Mesothelial cell of epicardium (in vitro differentiated cells): Measurements from ENCODE around the gene COX14. TPM values are rescaled to one million over a fixed set of nuclear protein-coding genes. Genes with fewer than 3 reads are reported as not detected.

Source experiments
- DNase-seq, 2 experiments: peaks; one replicate each; pipeline ENCODE4 v3.0.0; 2021; ENCODE audit warnings: low spot score in 2 of 2; ENCODE audit not compliant: unreplicated experiment in 2 of 2
- H3K27ac Mint-ChIP-seq: 2 replicates; pipeline ENCODE4 v1.8.0; 2021; ENCODE audit warnings: mixed read lengths
- H3K27me3 Mint-ChIP-seq: 2 replicates; pipeline ENCODE4 v1.8.0; 2021; ENCODE audit warnings: low read depth, mixed read lengths
- H3K36me3 Mint-ChIP-seq: 2 replicates; pipeline ENCODE4 v1.8.0; 2021; ENCODE audit warnings: mixed read lengths
- H3K4me1 Mint-ChIP-seq: 2 replicates; pipeline ENCODE4 v1.8.0; 2021; ENCODE audit warnings: mixed read lengths
- H3K4me3 Mint-ChIP-seq: 2 replicates; pipeline ENCODE4 v1.8.0; 2021; ENCODE audit warnings: mild to moderate bottlenecking, moderate library complexity, mixed read lengths
- H3K9me3 Mint-ChIP-seq: 2 replicates; pipeline ENCODE4 v1.8.0; 2021; ENCODE audit warnings: mixed read lengths
- total RNA-seq: library from RNA; stranded (reverse); gene quantifications from 3 replicates; pipeline ENCODE4 v1.2.1, GENCODE V29; 2021
- TF ChIP-seq, protein P1 (sequence below): fragments of 200-600 bp; sonication (generic); IDR thresholded peaks from one replicate; pipeline ENCODE4 v1.5.0; 2021; ENCODE audit warnings: antibody characterized with exemption; ENCODE audit not compliant: unreplicated experiment

Gene COX14
- total RNA-seq, 1 donor from 2014 or later: 25.0 TPM

DNA sequence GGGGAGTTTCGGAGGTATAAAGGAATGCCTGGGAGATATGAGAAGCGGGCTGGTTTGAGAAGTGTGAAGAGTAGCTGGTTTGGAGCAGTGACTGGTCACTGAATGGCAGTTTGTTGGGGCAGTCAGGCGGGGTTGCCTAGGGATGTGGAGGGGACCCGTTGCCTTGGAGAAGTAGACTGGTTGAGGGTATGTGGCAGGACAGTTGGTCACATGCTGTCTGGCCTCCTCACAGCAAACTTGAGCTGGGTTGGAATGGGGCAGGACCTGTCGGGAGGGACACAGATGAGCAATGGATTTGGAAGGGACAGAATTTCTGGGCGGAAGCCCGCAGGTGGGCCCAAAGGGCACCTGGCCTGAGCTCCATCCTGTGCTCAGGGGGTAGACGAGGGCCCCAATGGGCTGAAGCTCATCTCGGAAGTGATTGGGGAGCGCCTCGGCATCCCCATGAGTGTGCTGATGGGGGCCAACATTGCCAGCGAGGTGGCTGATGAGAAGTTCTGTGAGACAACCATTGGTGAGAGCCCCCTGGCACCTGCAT, 6.1 kb upstream of the COX14 start:
- DNase-seq: no peak
- Mint-ChIP-seq H3K9me3 (no peaks in the 10 kb centered on the region), H3K27ac (no peak overlapping the region), H3K4me3 (no peak overlapping the region), H3K4me1 (peaks cover 12% of the 10 kb centered on the region), H3K27me3 (no peaks in the 10 kb centered on the region), H3K36me3 (peaks cover 3% of the 10 kb centered on the region)
- TF ChIP-seq, protein P1, sequence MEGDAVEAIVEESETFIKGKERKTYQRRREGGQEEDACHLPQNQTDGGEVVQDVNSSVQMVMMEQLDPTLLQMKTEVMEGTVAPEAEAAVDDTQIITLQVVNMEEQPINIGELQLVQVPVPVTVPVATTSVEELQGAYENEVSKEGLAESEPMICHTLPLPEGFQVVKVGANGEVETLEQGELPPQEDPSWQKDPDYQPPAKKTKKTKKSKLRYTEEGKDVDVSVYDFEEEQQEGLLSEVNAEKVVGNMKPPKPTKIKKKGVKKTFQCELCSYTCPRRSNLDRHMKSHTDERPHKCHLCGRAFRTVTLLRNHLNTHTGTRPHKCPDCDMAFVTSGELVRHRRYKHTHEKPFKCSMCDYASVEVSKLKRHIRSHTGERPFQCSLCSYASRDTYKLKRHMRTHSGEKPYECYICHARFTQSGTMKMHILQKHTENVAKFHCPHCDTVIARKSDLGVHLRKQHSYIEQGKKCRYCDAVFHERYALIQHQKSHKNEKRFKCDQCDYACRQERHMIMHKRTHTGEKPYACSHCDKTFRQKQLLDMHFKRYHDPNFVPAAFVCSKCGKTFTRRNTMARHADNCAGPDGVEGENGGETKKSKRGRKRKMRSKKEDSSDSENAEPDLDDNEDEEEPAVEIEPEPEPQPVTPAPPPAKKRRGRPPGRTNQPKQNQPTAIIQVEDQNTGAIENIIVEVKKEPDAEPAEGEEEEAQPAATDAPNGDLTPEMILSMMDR: no peak

DNA sequence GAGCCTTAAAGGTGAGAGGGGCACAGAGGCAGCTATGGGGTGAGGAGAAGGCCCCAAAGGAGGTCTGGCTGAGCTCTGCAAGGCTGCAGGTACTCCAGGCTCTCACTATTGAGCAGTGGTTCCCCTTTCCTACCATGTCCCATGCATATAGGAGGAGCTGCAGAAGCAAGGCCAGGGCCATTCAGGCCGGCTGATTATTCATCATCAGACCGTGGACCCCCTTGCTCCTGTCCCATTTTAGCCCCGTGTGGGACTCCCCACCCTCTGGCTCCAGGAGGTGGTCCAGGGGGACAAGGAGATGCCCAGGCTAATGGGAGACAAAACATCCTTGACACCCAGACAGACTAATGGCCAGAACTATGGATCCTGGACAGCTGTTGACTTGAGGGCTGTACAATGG, 5.1 kb upstream of the COX14 start:
- Mint-ChIP-seq H3K27ac (no peak overlapping the region), H3K4me1 (peaks cover 14% of the 10 kb centered on the region), H3K4me3 (no peak overlapping the region), H3K36me3 (no peaks in the 10 kb centered on the region), H3K27me3 (no peaks in the 10 kb centered on the region), H3K9me3 (no peaks in the 10 kb centered on the region)
- TF ChIP-seq, protein P1: no peak
- DNase-seq: no peak

DNA sequence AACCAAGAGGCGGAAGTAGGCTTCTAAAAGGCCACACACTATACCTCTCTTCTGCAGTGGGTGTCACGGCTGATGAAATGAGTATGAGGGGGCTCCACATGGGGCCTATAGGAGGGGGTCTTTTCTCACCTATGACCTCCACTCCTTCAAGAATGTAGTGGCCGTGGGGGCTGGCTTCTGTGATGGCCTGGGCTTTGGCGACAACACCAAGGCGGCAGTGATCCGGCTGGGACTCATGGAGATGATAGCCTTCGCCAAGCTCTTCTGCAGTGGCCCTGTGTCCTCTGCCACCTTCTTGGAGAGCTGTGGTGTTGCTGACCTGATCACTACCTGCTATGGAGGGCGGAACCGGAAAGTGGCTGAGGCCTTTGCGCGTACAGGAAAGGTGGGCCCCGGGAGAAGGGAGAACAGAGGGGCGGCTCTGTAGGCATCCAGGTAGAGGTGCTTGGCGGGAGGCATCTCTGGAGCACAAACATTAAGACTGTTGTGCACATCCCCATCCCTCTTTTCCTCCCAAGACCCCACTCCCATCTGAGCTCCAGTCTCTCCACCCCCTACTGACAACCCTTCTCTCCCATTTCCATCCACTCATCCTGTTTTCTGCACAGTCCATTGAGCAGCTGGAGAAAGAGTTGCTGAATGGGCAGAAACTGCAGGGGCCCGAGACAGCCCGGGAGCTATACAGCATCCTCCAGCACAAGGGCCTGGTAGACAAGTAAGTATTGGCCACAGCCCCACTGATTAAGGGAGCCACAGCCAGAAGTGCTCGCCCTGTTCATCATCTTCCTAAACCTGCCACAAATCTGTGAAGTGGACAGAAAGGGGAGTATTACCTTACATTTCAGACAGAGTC, 4.4 kb upstream of the COX14 start:
- Mint-ChIP-seq H3K9me3 (no peaks in the 10 kb centered on the region), H3K4me3 (no peak overlapping the region), H3K27ac (no peak overlapping the region), H3K4me1 (peaks cover 17% of the 10 kb centered on the region), H3K36me3 (no peaks in the 10 kb centered on the region), H3K27me3 (no peaks in the 10 kb centered on the region)
- no peak for DNase-seq
- TF ChIP-seq, protein P1: no peak

DNA sequence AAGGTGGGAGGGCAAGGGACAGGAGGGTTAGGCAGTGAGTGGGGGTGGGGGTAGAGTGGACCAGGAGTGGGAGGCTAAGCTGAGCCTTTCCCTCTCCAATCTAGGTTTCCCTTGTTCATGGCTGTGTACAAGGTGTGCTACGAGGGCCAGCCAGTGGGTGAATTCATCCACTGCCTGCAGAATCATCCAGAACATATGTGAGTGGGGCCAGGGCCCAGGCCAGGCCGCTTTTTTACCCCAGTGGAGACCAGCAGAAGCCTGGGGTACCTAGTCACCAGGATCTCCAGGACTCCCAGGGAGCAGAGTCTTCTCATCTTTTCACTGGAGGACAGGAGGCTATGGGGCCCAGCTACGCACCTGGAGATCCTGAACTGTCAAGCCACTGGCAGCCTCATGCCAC, 2.7 kb upstream of the COX14 start:
- H3K27ac Mint-ChIP-seq: no peak overlapping the region
- peaks cover 17% of the 10 kb centered on the region for H3K4me1 Mint-ChIP-seq
- no peaks in the 10 kb centered on the region for H3K36me3 Mint-ChIP-seq
- no peaks in the 10 kb centered on the region for H3K9me3 Mint-ChIP-seq
- H3K4me3 Mint-ChIP-seq: no peak overlapping the region
- no peak for DNase-seq
- TF ChIP-seq, protein P1: no peak
- no peaks in the 10 kb centered on the region for H3K27me3 Mint-ChIP-seq

DNA sequence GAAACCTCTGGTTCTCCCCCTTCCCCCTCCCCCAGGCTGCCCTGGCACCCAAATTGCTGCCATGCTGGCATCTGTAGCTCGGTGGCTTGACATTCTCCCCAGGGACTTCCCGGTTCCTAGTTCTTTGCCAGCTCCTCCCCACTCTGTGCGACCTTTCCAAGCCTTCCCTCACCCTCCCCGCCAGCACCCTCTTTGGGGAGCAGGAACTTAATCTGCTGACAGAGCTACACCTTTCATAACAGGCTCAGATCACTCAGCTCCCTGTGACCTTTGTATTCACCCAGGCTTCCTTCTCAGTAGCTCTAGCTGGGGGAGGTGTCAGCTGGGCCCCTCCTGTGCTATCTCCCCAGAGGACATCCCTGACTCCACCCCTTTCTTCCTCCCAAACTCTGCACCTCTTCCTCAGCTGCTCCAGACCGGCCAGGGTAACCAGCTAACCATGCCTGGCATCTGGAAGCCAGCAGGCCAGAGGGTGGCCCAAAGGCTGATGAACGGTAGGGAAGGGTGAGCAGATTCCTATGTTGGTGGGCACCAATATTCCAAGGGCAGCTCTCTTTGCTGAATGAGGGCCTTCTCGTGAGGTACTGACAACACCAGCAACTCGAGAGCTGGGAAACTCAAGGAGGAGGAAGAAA, 1.8 kb upstream of the COX14 start:
- no peaks in the 10 kb centered on the region for H3K9me3 Mint-ChIP-seq
- H3K4me3 Mint-ChIP-seq: no peak overlapping the region
- DNase-seq: no peak
- no peaks in the 10 kb centered on the region for H3K36me3 Mint-ChIP-seq
- TF ChIP-seq, protein P1: no peak
- H3K4me1 Mint-ChIP-seq: peaks cover 17% of the 10 kb centered on the region
- H3K27ac Mint-ChIP-seq: peak overlapping the region; percentile 53
- no peaks in the 10 kb centered on the region for H3K27me3 Mint-ChIP-seq
